Left renal cortex interstitium (tissue), 4 donors: ENCODE results near the gene ANKZF1. TPM values are rescaled to one million over a fixed set of nuclear protein-coding genes. Genes with fewer than 3 reads are reported as not detected.
A peak's percentile ranks its signal among the peaks of the same experiment; 100 is the strongest.
"Not testable (repeated sequence)": the region's sequence is repeated elsewhere in the genome, so short reads cannot be mapped to it uniquely, and the experiment has no call there.

Experiments
- DNase-seq, 4 donors: peaks; one replicate each; pipeline ENCODE4 v3.0.0-alpha.2; 2013; ENCODE audit warnings: low read depth in 4 of 4, low spot score in 2 of 4, missing footprints in 1 of 4
- polyA plus RNA-seq, 4 donors: library from polyadenylated mRNA; unstranded; fragments of 120-200 nt; gene quantifications; one replicate each; pipeline ENCODE4 v1.2.1, GENCODE V29; 2013; ENCODE audit not compliant: insufficient read length in 4 of 4

The ANKZF1 gene
- polyA plus RNA-seq, 4 donors = 36.0 to 86.5 (median 60.2) TPM

DNA sequence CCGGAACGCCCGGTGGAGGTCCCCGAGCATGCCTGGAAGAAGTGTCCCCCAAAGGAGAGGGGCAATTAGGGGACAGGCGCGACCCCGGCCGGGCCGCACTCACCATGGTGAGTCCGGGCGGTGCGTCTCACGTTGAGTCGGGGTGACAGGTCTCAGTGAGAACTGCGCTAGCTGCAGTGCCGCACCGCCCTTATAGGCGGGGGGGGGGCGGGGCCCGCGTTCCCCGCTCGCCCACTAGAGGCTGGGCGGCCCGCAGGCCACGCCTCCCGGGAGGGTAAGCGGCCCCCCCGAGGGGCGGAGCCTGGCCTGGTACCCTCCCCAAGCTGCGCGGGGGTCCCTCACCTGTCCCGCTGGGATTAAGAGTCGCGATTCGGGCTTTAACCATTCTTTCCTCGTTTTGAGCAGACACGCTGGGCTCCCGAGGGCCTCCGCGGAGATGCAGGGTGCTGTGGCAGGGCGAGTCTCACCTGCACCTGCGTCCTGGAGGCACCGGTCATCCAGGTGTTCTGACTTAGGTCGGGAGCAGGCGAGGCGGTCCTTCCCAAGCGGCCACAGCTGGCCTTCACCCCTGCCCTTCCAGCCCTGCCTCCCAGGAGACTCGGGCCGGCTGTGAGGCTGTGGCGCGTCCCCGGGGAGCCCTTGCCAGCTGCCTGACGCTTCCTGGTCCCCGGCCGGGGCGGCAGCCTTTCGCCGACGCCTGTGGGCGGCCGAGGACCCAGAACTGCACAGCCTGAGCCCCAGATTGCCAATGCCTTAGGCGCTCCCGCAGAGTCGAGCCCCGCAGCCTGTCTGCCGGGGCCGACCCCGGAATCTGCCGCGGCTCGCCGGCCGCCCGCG lies 24.4 kb downstream of the ANKZF1 start, which contains the start of gene TUBA4A:
TSS of gene TUBA4A (minus strand) at position 166 of the 837 bp plus-strand sequence. CDS start at position 106, 60 bp downstream.
- DNase-seq = no peak

DNA sequence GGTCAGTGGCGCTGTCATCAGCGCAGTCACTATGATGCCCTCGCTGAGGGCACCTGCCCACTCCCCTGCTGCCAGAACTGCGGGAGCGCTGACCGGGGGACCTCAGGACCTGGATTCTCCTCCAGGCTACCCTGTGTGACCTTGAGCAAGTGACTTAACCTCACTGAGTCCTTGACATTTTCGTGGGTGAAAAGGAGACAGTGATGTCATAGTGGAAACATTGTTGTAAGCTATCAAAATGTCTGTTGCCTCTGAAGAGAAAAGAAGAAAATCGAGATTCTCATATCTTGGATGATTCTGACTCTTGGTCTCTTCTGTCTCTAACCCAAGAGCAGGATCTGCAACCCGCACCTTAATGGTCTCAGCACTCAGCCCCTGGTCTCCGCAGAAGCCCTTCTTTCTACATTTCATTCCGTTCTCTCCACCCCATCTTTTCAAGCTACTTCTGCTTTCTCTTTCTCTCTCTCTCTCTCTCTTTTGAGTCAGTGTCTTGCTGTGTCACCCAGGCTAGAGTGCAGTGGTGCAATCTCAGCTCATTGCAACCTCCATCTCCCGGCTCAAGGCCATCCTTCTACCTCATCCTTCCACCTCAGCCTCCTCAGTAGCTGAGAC lies 25.1 kb downstream of the ANKZF1 start:
- no peak for DNase-seq

DNA sequence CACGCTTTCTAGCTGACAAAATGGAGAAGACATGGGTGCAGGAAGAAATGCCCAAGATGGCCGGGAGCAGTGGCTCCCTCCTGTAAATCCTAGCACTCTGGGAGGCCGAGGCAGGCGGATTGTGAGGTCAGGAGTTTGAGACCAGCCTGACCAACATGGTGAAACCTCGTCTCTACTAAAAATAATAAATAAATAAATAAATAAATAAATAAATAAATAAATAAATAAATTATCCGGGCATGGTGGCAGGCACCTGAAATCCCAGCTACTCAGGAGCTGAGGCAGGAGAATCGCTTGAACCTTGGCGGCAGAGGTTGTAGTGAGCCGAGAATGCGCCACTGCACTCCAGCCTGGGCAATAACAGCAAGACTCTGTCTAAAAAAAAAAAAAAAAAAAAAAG lies 29.3 kb downstream of the ANKZF1 start:
- DNase-seq = not testable (repeated sequence)

DNA sequence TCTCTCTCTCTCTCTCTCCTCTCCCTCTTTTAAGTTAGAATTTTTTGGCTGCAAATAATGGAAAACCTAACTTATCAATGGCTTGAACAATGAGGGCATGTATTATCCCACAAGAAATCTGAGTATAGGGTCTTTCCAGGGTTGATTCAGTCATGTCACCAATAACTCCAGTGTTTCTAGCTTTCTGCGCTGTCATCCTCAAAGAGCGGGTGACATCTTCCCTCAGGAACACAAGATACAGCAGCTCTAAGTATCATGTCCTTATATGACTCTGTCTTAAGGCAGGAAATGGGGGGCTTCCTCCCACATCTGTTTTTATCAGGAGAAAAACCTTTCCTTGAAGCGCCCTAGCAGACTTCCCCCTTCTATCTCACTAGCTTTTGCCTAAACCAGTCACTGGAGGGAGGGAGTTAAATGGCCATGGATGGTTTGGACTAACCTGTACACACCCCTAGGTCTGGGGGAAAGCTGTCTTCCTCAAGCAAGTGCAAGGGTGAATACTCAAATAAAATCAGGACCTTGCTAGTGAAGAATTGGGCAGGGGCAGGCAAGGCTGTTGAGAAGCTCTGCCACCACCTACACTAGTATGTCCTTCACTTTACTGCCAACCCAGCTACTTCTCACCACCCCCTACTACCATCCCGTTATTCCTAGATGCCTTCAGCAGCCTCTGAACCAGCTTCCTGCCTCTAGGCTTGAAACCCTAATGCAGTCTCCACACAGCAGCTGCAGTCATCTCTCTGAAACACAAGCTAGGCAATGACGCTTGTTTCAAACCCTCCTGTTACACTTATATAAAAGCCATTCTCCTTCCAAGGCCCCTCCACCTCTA lies 31.6 kb downstream of the ANKZF1 start:
- no peak for DNase-seq

DNA sequence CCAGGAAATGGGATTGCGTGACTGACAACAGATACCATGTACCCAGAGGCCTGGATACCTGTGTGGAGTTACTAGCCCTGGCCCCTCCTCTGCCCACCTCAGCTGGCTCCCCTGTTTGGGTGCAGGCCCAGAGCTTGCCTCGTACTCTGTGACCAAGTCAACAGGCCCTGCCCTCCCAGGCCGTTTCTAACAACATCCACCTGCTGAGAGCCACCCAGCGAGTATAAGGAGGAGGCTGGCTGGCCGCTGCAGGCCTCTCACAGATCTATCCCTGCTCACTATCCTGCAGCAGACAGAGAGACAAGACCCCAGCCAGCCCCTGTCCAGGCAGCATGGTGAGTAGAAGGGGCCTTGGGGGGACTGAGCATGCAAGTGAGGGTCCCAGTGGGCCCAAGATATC lies 36.6 kb downstream of the ANKZF1 start:
- DNase-seq = no peak

DNA sequence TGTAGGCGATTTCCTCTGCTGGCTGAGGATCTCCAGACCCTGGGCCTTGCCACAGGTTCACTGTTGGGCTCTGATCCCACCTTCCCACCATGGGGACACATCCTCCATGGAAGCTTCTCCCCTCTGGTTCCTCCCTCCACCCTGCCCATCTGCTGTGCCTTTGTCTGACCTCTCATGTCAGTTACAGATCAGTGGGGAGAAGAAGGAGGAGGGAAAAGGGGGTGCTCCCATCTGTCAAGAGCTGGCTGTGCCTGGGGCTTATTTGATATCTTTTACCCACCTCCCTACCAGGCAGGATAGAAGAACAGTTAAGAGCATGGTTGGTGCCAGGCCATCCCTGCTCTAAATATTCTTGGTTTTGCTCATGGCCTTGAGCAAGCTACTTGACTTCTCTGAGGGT lies 37.3 kb downstream of the ANKZF1 start:
- no peak for DNase-seq

DNA sequence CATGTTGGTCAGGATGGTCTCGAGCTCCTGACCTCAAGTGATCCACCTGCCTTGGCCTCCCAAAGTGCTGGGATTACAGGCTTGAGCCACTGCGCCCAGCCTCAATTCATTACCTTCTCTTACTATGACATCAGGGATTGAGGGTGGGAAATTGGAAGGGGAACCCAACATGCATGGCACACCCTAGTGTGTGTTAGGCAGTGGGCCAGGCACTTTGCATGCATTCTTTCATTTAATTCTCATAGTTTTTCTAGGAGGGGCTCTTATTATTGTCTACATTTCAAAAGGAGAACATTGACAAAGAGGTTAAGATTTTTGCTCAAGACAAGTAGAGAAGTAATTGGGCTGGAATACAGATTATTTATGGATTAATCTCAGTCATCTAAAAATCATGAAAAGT lies 38.7 kb downstream of the ANKZF1 start:
- DNase-seq = no peak

DNA sequence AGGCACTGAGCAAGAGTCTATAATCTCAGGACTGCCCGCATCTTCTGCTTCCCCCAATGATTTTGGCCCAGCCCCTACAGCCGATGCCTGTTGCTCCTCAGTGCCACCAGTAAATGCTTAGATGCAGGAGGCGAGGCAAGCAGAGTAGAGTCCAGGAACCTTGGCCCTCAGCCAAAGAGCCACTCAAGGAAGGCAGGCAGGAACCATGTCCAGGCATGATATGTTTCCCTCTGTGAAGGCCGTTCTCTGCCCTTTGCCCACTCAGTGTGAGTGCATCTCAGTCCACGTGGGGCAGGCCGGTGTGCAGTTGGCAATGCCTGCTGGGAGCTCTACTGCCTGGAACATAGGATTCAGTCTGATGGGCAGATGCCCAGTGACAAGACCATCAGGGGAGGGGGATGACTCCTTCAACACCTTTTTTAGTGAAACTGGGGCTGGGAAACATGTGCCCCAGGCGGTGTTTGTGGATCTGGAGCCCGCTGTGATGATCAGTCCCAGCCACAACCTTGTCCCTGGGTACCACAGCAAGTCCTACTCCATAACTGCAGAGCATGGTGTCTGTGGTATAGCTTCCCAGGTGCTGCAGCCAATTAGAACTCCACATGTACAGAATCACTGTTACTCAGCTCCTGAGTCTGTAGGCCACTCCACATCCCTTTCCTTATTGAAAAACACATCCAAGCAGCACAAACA lies 39.9 kb downstream of the ANKZF1 start:
- DNase-seq = no peak

DNA sequence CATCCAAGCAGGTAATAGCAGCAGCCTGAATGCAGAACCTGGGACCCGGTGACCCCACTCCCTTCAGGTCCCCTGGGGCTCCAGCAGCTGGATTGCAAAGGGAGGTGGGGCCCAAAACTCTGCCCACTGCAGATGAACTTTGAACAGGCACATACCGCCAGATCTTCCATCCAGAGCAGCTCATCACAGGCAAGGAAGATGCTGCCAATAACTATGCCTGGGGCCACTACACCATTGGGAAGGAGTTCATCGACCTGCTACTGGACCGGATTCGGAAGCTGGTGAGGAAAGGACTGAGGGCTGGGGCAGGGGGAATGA lies 40.4 kb downstream of the ANKZF1 start:
- no peak for DNase-seq

DNA sequence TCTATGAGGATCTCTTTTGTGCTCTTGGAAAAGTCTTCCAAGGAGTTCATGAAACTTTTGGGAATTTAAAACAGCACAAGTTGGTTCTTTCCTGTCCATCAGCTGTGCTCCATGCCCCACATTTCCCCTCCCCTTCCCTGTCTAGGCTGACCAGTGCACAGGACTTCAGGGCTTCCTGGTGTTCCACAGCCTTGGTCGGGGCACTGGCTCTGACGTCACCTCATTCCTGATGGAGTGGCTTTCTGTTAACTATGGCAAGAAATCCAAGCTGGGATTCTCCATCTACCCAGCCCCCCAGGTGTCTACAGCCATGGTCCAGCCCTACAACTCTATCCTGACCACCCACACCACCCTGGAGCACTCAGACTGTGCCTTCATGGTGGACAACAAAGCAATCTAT lies 41.4 kb downstream of the ANKZF1 start:
- DNase-seq = no peak

DNA sequence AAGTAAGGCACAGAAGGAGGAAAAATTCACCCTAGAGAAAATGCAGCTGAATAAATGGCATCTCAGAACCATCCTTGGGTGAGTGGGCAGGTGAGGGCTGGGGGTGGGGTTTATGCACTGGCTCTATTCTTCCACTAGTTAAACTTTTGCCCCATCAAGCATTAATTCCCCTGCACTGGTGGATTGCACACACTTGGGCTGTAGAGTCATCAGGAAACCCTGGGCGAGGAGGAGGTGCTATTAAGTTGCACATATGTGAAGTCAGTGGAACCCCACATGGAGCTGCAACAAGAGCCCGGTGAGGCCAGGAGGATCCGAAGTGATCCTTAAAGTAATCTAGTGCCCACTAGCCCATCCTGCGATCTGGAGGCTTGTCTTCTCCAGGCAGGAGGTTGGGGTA lies 42.8 kb downstream of the ANKZF1 start:
- DNase-seq = no peak

DNA sequence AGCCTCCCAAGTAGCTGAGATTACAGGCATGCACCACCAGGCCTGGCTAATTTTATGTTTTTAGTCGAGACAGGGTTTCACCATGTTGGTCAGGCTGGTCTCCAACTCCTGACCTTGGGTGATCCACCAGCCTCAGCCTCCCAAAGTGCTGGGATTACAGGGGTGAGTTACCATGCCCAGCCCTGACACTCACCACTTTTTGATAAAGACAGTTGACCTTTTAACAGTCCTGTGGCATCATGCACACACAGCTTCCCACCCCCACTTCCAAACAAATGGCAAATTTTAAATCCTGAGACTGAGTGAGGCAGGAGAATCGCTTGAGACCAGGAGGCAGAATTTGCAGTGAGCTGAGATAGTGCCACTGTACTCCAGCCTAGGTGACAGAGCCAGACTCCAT lies 43.4 kb downstream of the ANKZF1 start:
- no peak for DNase-seq

DNA sequence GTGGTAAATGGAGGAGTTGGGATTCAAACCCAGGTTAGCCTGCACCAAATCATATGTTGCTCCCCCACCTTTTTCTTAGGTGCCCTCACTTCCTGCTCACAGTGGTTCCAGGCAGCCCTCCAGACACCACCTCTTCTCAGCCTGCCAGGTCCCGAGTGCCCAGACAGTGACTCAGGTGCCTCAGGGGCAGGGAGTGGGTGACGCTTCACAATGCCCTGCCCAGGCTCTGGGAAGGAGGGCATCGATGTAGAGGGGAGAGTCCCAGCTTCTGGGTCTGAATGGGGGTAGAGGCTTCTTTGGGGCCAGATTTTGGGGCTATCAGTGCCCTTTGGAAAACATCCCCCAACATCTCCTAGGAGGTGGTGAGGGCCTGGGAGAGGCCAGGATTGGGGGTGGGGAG lies 44.3 kb downstream of the ANKZF1 start:
- no peak for DNase-seq

DNA sequence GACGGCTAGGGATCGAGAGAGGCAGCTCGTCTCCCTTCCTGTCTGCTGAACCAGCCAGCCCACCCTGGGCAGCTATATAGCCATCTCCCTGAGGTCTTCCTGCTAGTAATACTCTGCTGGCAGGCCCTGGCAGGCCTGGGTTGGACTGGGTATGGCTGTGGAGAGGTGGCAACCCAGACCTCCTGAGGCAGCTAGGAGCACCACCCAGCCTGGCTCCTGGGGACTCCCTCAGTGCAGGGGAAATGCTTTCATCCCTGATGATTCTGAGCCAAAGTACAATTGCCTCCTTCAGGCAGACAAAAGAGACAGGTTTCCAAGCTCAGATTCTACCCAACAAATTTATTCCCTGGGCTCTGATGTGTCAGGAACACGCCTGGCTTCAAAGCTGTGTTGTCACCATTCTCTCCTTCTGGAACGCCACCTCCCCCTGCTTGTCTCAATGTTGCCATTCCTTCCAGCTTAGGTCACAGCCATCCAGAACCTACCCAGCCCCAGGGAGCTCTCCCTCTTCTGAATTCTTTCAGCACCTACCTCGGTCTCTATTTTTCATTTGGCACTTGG lies 44.8 kb downstream of the ANKZF1 start:
- DNase-seq = no peak

DNA sequence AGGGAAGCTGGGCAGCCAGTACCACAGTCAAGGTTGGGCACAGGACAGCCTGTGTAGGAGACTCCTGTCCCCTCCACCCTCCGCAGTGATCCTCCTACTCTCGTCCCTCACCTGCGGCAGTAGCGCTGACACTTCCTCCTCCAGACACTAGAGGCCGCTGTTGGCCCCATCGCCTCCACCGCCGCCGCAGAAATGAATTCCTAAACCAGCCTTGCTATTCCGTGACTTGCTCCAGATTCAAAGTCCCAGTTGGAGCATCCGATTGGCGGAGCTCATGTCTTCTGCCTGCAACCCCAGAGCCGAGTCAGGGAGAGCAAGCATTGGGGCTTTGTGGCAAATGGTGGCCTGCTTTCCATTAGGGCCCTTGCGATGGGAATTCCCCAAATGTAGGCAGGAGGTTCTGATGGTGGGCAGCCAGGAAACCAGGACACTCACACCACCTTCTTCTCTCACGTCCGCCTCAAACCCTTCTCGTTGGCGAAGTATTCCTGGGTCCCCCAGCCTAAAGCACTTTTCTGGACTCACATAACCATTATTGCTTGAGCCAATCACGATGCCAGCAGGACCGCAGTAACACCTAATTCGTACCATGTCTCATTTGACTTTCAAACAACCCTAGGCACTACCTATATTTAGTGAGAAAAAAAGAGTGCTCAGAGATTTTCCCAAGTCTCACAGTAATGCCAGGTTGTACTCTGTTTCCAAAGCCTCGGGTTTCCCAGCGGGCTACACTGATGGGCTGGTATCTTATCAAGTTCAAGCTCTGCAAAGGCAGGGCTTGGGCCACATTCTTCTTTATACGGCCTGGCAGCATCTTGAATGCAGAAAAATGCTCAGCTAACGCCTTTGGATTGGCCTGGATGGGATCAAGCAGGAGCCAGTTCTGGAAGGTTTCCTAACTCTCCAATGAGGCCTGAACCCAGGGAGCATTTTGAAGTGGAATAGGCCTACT lies 48.4 kb downstream of the ANKZF1 start:
- DNase-seq = peak in 1 of 4 donors; percentile 73

DNA sequence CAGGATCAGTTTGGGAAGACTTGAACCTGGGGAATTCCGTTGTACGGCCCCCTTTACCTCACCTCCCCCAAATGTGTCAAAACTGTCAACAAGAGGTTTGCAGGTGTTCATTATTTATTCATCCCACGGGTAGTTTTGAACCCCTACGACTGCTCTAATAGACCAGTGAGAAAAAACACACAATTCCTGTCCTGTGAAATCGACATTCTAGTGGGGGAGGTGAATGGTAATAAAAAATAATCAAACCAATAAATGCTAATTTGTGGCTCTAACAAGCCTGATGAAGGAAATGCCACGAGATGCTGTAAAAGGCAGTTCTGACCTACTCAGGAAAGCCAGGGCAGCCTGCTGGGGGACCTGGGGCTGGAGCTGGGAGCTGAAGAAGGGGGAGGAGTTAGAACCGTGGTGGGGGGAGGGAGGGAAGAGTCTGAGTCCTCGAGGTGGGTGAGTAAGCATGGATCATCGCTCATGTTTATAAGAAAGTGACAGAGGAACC lies 49.1 kb downstream of the ANKZF1 start:
- peak in 1 of 4 donors; percentile 36 for DNase-seq

DNA sequence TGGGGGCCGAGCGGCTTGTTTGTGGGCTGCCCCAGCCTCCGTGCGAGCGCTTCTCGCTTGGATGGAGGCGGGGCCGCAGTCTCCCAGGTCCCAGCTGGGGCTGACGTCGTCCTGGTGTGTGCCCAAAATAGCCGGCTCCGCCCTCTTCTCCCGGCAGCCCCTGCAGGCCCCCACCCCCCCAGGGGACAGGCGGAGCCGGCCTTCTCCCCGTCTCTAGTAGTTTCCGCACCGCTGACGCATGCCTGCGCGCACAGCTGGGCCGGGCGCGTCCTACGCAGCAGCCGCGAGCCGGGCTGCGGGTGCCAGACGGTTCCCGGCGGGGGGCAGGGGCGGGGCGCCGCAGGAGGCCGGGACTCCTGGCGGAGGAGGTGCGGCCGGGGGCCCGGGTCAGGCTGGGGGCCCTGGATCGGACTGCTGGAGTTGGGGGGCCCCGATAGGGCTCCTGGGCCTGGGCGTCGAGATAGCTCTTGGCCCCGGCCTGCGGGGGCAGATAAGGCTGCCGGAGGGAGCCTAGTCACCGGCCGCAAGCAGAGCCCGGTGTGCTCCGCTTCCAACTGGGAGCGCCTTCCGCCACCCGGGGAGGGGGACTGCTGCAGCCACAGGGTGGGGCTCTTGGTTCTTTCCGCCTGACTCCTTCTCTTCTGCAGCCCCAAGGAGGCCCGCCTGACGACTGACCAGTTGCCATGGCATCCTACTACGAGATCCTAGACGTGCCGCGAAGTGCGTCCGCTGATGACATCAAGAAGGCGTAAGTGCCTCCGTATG lies 49.7 kb downstream of the ANKZF1 start, which contains the start of gene DNAJB2:
TSS of gene DNAJB2 (plus strand) at position 216 of the 765 bp plus-strand sequence. CDS start at position 684, 468 bp downstream.
- peak in 3 of 4 donors; percentile 94 to 96 (median 96) for DNase-seq

DNA sequence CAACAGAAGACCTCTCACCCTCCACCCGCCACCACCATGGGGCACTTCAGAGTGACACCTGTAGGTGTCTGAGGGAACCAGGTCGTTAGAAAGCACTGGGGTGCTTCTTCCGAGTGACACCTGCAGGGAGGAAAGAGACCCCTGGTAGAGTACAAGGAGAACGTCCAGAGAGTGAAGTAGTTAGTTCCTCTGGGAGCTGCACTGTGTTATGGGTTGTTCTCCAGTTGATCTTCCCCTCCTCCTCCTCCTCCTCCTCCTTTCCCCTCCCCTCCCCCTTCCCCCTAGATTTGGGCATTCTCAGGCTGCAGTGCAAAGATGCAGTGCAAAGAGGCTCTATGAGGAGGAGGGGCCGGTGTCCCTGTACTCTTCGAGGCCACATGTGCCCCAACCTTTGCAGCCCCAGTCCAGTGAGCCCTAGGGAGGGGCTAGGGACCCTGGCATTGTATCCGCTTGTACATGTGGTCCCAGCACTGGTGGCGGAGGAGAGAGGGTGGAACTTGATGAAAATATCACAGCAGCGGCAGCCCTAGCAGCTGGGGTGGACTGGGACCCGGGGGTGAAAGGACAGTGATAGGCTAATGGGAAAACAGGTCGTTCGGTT lies 50.4 kb downstream of the ANKZF1 start:
- DNase-seq = no peak
